HG02798 (cell line): ENCODE measurements around the gene SEL1L3.

Experiments used
- ATAC-seq: cut with Tn5 transposase; IDR thresholded peaks from one replicate; pipeline ENCODE4 v1.9.1; 2021; ENCODE audit warnings: mild to moderate bottlenecking; ENCODE audit not compliant: unreplicated experiment, poor library complexity

The SEL1L3 gene

DNA sequence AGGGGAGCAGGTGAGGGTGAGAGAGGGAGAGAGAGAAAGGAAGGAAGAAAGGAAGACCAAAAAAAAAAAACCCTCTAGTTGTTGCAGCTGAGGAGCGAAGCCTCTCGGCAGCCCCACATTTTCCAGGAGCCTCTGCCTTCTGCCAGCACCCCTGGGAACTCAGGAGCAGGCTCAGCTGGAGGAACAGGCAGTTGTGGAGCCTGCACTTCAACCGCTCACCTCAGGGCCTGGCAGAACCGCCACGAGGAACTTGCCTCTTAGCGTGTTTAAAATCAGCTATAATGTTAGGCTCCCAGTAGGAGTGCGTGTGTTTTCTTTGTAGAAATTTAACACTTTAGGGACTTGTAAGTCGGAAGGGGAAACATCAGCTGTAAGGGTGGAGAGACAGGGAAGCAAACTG is 65.7 kb downstream of the SEL1L3 start:
- no peak for ATAC-seq

DNA sequence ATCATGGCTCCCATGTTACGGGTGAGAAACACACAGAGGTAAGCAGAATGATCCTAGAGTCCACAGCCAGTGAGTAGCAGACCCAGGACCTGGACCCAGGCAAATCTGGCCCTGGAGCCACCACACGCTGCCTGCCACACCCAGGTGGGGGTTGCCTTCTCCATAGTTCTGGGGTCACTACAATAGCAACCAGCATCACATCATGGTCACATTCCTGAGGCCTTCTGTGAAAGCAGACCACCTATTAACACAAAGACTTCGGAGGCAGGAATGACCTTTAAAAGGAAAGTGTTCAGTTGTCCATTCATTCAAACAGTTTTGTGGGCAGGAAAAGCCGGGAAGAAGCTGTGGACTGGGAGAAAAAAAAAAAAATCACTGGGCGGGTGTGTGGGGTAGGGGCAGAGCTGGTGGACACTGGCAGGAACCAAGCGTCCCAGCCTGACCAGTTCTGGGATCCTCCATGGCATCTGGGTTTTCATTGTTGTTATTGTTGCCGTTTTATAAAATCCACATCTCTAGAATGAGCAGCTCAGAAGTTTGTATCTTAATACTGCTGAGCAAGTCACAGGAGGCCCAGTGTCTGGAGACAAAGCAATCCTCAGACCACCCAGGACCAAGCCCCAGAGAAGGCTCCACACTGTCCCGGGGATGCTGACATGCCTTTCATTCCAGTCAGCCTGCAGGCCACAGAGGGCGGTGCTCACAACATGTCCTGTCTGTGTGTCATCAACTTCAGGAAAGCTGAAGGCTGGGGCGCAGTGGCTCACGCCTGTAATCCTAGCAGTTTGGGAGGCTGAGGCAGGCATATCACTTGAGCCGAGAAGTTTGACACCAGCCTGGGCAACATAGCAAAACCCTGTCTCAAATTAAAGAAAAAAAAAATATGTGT is 67.0 kb downstream of the SEL1L3 start:
- no peak for ATAC-seq

DNA sequence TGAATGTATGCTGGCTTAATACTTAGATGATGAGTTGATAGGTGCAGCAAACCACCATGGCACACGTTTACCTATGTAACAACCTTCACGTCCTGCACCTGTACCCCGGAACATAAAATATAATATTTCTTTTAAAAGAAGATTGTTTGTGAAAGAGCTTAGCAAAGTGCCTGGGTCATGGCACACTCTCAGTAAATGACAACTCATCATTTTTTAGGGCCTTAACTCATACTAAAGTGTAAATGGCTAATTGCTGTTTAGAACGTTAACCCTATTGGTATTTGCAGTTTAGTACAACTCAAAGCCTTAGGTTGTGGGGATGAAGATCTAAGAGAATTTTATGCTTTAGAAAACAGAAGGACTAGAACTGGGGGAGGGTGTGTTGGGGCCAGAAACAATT is 67.7 kb downstream of the SEL1L3 start:
- ATAC-seq: no peak

DNA sequence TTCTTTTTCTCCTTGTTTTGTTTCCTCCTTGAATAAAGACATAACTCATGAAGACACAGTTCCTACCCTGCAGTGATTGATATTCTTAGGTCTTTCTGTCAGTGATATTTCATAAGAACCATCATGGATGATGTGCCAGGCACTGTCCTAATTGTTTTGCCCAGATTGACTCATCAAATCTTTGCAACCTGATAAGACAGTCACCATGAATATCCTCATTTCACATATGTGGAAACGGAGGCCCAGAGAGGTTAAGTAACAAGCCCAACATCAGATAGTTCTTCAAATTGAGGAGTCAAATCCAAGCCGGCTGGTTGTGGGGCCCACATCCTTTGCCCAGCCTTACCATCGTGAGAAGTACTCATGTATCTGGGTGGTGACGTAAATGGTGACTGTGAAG is 69.9 kb downstream of the SEL1L3 start:
- no peak for ATAC-seq

DNA sequence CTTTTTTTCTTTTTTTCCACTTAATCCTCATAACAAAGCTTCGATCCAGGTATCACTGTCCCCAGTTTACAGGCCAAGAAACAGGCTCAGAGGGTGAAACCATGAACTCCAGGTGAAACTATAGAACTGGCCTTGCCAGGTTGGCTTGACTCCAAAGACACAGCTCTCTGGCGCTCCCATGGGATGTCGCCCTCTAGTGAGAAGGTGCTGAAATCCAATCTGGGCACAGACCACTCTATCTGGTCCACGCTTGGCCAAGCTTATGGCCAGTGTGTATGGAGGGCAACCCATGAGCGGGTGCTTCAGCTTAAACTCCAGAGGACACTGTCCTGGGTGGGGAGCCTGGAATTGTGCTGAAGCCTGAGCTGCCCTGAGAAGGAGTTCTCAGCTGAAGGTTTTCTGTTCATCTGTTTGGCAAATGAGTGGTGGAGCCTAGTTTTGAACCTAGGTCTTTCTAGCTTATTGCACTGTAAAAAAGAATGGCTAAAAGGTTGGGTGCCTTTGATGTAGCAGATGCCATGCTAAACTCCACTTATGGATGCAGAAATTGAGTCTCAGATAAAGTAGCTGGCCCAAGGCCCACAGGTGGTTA is 70.5 kb downstream of the SEL1L3 start:
- ATAC-seq: no peak

DNA sequence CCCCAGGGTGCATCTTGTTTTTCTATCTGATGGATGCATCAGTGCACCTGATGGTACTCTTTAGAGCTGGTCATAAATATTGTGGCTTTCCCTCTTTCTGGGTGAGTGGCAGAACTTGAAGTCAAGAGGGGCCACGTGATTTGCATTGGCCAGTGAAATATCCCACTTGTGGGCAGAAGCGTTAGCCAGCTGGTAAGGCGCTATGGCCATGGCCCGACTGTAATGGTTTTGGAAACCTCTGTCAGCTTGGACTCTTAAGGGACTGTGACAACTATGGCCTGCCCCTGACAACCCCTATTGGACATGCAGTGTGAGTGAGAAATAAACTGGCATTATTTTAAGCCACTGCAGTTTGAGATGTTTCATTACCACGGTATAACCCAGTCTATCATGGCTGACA is 72.8 kb downstream of the SEL1L3 start:
- no peak for ATAC-seq

DNA sequence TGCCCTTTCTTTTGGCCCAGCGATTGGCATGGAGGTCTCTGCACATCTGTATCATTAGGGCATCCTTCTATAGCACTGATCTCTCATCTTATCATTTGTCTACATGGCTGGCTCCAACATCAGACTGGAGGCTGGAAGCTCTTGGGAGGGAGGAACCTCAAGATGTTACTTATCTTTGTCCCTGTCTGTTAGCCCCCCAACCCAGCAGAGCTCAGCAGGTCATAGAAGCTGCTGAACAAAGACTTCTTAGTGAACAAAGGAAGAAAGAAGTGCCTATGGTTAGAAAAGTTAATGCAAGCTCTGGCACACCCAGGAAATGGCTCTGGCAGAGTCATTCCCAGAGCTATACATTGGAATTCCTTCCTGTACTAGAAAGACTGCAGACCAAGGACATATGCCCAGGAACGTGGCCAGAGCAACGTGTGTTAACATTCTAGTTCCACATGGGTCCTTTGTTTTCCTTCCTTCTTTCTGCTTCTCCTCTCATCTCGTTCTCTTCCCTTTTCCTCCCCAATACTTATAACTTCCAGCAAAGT is 74.0 kb downstream of the SEL1L3 start:
- ATAC-seq: no peak

DNA sequence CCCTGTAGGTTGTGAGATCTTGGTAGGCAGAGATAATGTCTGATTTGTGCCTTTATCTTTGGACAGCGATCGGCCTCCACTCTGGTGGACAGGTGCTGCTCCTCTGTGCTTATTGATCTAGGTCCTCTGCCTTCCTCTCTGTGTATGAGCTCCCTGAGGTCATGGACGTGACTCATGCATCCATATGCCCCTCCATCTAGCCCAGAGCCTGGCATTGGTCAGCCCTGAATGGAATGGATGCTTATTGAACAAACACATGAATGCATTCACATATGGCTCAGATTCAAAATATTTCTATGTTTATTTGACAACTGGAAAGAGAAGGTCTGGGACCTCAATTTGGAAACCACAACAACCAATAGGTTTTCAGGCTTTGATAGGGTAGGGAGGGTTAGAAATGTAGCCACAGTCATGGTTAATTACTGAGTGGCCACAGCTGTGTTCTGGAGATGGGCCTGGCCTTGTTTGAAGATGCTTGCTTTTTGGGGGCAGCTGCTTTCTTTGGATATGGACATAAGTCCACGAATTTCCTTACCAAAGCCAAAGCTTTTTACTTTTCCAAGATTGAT is 76.2 kb downstream of the SEL1L3 start:
- no peak for ATAC-seq

DNA sequence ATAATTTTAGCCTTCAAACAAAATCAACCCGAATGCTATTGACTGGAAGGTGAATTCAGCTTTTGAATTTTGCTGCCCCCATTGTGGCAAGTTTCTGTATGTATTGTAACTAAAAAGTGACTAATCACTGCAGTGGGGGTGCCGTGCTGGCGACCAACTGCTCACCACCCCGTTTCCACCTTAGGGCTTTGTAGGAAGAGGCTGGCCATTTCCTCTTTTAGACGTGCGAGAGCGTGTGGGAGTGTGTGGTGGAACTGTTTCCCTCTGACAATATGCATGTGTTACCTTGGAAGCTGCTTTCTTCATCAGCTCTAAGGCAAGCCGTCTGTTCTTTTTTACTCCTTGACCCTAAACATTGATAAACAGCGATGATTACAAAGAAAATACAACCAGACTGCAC is 78.8 kb downstream of the SEL1L3 start:
- ATAC-seq: no peak

DNA sequence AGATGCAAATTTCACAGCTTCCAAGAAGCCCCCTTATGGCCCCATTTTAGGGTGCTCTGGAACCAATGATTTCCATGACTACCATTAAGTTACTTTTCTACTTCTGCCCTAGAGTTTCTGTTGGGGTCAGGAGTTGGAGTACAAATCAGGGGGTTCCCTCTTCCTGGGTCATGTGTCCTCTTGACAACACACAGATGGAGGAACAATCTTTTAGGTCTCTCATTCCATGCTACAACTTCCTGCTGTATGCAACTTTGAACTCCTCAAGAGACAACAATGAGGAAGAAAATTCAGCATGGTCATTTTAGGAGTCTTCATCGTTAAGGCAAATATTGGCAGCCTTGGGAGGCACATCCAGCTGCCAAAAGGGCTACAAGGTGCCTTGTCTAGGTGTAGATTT is 79.7 kb downstream of the SEL1L3 start:
- no peak for ATAC-seq

DNA sequence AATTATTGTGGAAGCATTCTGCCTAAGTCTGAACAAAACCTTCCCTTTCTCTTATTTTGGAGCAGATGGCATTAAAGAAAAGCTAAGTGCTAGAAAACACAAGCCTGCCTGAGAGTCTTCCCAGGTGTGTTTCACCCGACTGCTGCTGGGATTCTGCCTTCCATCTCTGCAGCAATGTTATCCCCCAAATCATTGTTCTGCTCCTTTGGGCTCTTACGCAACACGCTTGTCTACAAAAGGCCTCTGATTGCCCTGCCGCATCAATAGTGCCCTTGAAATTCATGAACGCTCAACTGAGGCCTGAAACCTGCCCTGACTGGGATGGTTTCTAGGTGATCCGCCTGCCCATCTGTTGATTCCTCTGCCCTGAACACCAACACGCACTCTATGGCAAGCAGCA is 80.3 kb downstream of the SEL1L3 start:
- ATAC-seq: no peak

DNA sequence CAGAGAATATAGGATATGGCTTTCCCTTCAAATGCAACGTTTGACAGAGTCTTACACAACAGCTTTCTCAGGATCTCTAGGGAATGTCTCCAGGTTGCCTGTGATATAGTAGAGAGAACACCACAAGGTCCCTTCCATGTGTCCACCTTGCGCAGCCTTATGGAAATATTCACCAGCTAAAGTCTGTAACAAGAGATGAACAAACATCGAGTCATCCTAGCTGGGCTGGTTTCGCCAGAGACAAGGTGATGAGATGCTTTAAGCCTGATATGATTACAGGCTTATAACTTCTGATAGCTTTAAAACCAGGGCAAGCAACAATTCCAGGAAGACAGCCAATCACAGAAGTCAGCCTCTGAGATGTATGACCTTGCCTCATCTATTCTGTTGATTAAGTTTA is 83.8 kb downstream of the SEL1L3 start:
- no peak for ATAC-seq

DNA sequence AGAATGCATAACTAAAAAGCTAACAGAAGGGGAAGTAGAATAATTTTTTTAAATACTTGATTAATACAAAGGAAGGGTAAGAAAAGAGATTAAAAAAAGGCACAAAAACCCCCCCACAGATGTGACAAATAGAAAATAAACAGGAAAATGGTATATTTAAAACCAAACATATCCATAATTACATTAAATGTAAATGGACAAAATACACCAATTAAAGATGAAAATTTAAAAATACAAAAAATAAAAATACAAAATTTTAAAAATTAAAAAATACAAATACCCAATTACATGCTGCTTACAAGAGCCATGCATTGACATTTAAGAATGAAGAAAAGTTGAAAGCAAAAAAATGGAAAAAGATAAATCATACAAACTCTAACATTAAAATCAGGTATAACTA is 86.0 kb downstream of the SEL1L3 start:
- ATAC-seq: no peak

DNA sequence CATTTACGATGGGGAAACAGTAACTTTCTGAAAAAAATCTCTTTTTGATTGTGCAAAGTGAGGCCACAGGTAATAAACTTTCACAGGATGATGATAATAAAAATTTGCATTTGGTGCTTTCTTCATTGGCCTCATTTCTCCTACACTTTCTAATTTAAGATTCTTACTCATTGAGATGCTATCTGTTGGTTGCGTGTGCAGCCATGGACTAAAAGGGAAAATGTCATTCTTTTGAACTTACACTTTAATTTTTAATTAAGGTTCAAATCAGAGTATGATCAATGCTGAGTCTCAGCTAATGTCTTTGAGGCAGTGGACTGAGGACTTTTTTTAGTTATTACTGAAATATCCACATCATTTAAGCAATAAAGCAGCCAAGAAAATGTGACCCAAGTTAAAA is 87.6 kb downstream of the SEL1L3 start:
- ATAC-seq: no peak

DNA sequence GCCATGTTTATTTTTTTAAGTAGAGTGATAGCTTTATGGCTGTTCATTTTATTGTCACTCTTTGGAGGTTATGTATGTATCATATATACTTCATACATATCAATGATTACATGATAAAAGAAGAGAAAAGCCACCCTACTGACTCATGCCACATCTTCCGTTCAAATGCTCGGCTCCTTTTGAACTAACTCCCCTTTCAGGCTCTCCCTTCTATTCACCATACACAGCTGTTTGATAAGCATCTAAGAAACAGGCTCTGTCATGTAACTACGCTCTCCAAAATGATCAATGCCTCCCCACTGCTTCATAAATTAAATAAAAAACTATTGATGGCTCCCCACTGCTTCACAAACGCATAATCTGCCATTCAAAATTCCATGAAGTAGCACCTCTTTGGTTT is 89.4 kb downstream of the SEL1L3 start:
- ATAC-seq: no peak

DNA sequence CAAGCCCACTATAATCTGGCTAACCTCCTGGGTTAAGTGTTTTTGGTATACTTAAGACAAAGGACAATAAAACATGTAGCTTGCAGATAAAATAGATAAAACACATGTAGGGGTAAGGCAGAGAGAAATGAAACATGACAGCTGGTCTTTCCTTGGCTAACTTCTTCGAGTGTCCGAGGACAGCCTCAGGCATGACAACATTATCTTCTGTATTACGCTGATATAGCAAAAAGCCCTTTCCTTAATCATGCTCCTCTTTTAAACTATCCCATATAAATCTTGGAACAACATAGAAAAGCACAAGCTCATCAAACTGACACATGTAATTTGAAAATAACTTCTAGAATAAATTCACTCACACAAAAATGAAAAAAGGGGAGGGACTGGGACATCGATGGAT is 91.1 kb downstream of the SEL1L3 start:
- no peak for ATAC-seq

DNA sequence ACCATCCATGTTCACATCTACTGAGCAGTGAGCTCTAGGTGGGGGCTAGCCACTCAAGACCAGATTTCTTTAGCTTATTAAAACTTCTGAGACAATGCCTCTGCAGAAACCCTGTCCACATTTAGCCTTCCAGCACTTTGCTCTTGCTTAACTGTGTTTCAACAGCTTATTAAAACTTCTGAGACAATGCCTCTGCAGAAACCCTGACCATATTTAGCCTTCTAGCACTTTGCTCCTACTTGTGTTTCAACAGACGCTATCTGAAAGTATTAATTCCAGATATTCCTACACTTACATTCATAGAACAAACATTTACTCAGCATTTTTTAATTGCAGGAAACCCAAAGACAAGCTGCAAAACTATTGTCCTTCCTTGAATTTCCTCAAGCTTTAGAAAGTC is 91.9 kb downstream of the SEL1L3 start:
- ATAC-seq: no peak

DNA sequence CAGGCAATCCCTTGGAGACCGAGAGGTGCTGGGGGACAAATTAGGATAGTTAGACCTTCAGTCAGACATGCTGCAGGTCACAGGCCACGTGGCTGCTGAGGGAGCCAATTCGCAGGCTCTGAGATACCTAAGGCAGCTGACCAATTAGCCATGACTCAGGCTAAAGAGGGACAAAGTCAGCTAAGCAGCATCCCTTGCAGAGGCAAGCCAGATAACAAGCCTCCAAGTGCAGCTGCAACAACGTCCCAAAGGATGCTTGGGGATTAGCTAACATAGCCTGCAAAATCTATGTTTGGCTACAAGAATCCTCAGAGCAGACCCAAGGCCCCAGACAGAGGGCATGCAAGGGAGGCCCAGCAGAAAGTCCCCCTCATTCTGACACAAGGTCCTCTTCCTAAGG is 93.5 kb downstream of the SEL1L3 start:
- ATAC-seq: no peak

DNA sequence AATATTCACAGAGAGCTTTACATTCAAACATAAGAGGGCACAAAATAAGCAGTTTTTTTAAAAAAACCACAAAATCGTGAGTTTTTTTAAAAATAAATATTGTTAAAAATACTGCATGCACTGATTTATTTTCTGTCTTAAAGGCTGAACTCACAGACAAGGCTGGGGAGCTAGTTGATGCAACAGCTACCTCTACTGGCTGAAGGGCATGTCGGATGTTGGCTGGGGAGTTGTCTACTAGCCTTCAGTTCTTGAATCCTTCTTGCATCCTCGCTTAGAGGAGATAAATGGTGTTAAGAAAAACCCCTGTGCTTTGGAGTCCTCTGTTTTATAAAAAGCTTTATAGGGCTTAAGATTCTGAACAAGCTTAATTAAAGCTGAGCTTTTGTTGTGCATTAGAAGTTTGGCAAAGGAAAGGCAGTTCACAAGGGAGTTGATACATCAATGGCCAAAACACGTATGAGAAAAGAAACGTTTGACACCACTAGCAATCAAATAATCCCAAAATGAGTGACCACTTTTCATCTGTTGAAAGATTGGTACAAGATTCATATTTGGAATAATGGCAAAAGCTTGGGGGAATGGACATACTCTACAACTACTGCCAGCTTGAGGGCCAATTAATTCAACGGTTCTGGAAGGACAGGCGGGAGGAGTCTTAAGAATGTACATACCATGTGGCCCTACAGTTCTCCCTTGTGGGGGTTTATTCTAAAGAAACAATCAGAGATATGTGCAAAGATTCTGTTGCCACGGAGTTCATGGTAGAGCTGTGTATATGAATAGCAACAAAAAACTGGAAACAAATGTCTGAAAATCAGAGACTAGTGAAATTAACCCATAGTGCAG is 94.7 kb downstream of the SEL1L3 start:
- peak; percentile 63 for ATAC-seq

DNA sequence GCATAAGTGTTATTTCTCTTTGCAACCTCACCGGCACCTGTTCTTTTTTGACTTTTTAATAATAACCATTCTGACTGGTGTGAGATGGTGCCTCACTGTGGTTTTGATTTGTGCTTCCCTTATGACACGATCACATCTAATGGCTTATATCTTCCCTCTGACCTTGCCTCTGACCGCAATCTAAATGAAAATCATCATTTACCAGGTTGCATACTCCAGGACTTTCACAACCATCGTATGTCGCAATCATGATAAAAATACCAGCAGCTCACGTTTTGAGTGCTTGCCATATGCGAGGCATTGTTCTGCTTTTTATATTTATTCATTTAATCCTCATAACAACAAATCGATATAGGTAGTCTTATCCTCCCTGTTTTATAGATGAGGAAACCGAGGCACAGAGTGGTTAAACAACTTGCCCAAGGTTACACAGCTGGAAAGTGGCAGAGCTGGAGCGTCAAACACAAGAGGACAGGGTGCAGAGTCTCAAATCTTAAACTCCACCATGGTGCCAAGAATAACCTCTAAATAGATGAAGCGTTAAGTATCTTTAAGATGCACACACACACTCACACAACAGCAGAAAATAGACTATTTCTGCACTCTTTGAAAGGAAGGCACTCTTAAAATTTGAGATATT is 102.2 kb downstream of the SEL1L3 start:
- no peak for ATAC-seq
